ENCODE data around the gene CLDN2. TPM values are rescaled to one million over a fixed set of nuclear protein-coding genes. Genes with fewer than 3 reads are reported as not detected.

The CLDN2 gene
- total RNA-seq, 4 donors from 2014 or later, result 1.4 TPM; not detected in 3

DNA sequence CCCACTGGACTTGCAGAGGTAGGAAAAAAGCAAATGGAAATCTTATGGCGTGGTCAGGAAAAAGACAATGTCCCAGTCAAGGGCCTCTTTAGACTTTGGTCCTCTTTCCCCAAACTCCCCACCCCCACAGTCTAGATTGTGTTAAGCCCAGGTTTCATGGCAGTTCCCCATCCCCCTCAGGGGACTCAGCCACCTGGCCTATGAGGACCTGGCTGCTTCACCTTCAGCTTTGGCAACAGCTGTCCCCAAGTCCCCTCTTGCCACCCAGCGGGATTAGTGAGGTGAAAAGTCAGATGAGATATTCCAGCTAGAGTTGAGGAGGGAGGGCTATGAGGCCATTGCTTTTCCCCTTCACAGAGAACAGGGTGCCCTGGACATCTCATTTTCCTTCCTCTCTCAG lies 17.5 kb upstream of the CLDN2 start:
- H3K4me1 ChIP-seq, result no peaks in the 10 kb centered on the region
- intact Hi-C loops (cut with DNase I; ENCODE audit: low total_unique reads), result no loop called here
- no peak for DNase-seq
- no peak for TF ChIP-seq POLR2A (IDR thresholded peaks at IDR 0.05)
- TF ChIP-seq, protein P1, sequence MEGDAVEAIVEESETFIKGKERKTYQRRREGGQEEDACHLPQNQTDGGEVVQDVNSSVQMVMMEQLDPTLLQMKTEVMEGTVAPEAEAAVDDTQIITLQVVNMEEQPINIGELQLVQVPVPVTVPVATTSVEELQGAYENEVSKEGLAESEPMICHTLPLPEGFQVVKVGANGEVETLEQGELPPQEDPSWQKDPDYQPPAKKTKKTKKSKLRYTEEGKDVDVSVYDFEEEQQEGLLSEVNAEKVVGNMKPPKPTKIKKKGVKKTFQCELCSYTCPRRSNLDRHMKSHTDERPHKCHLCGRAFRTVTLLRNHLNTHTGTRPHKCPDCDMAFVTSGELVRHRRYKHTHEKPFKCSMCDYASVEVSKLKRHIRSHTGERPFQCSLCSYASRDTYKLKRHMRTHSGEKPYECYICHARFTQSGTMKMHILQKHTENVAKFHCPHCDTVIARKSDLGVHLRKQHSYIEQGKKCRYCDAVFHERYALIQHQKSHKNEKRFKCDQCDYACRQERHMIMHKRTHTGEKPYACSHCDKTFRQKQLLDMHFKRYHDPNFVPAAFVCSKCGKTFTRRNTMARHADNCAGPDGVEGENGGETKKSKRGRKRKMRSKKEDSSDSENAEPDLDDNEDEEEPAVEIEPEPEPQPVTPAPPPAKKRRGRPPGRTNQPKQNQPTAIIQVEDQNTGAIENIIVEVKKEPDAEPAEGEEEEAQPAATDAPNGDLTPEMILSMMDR (IDR thresholded peaks at IDR 0.05), result no peak
- no peak overlapping the region for H3K27ac ChIP-seq
- no peaks in the 10 kb centered on the region for H3K36me3 ChIP-seq
- H3K9me3 ChIP-seq, result no peaks in the 10 kb centered on the region
- no peaks in the 10 kb centered on the region for H3K27me3 ChIP-seq
- H3K4me3 ChIP-seq, result no peak overlapping the region

DNA sequence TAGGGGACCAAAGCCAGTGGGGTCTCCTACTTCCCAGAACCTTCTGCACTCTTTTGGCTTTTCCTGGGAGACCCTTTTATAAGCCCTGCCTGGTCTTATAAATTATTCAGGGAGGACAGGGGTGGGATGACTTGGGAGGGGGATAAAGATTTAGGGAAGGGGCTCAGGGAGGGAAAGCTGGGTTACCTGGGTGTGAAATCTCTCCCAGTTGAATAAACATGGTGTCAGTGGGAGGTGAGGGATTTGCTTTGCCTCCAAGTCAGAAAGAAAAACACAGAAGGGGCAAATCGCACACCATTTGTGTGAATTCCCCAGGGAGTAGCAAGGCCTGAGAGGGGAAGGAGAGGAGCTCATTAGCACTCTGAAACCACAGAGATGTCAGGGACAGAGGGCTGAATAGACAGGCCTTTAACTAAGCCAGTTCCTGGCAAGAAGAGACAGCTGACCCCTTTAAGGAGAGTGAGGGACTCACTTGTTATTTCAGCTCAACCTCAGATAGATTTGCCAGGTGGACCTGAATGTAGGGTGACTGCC lies 16.8 kb upstream of the CLDN2 start, which contains the start of gene RIPPLY1:
TSS of gene RIPPLY1 (minus strand) at position 51 of the 534 bp plus-strand sequence. CDS start 54 bp downstream, outside the sequence.
- Histone ChIP-seq H3K27ac (no peak within 1 kb of the TSS), H3K36me3 (no peaks in the 10 kb centered on the region), H3K27me3 (no peaks in the 10 kb centered on the region), H3K4me1 (no peaks in the 10 kb centered on the region), H3K9me3 (no peaks in the 10 kb centered on the region), H3K4me3 (no peak within 1 kb of the TSS)
- intact Hi-C loops (cut with DNase I; ENCODE audit: low total_unique reads), result no loop called here
- no peak for DNase-seq
- TF ChIP-seq POLR2A (IDR thresholded peaks at IDR 0.05), result no peak
- TF ChIP-seq, protein P1 (IDR thresholded peaks at IDR 0.05), result no peak

GRCh38 chrX:106903856-106904528 lies 16.2 kb upstream of the CLDN2 start:
- intact Hi-C loops (cut with DNase I; ENCODE audit: low total_unique reads), result no loop called here
- H3K27me3 ChIP-seq, result no peaks in the 10 kb centered on the region
- no peak overlapping the region for H3K4me3 ChIP-seq

GRCh38 chrX:106905064-106905708 lies 15.0 kb upstream of the CLDN2 start:
- no peaks in the 10 kb centered on the region for H3K4me1 ChIP-seq
- DNase-seq, result no peak
- TF ChIP-seq, protein P1 (IDR thresholded peaks at IDR 0.05), result no peak
- TF ChIP-seq POLR2A (IDR thresholded peaks at IDR 0.05), result no peak
- H3K36me3 ChIP-seq, result no peaks in the 10 kb centered on the region
- no peaks in the 10 kb centered on the region for H3K9me3 ChIP-seq
- H3K4me3 ChIP-seq, result no peak overlapping the region
- H3K27ac ChIP-seq, result no peak overlapping the region
- intact Hi-C loops (cut with DNase I; ENCODE audit: low total_unique reads), result no loop called here
- H3K27me3 ChIP-seq, result no peaks in the 10 kb centered on the region

More at GRCh38 chrX:106903856-106904528, 16.2 kb upstream of the CLDN2 start:
- no peak for DNase-seq
- H3K36me3 ChIP-seq, result no peaks in the 10 kb centered on the region
- no peak for TF ChIP-seq POLR2A (IDR thresholded peaks at IDR 0.05)
- TF ChIP-seq, protein P1 (IDR thresholded peaks at IDR 0.05), result no peak
- no peak overlapping the region for H3K27ac ChIP-seq
- no peaks in the 10 kb centered on the region for H3K9me3 ChIP-seq
- no peaks in the 10 kb centered on the region for H3K4me1 ChIP-seq

- Histone ChIP-seq H3K27ac (no peak overlapping the region), H3K27me3 (no peaks in the 10 kb centered on the region), H3K9me3 (no peaks in the 10 kb centered on the region), H3K4me1 (no peaks in the 10 kb centered on the region), H3K4me3 (no peak overlapping the region), H3K36me3 (no peaks in the 10 kb centered on the region)
- intact Hi-C loops (cut with DNase I; ENCODE audit: low total_unique reads), result no loop called here
- no peak for DNase-seq
- no peak for TF ChIP-seq POLR2A (IDR thresholded peaks at IDR 0.05)
- TF ChIP-seq, protein P1 (IDR thresholded peaks at IDR 0.05), result no peak
Measured at GRCh38 chrX:106906361-106906760, 13.8 kb upstream of the CLDN2 start.
